Mononuclear cell (primary cell): ENCODE results near the gene ITGA1. TPM values are rescaled to one million over a fixed set of nuclear protein-coding genes. Genes with fewer than 3 reads are reported as not detected.

Source experiments
- H3K27me3 ChIP-seq: 2 replicates; pipeline ENCODE4 v1.6.0; 2011; ENCODE audit warnings: low read length, control low read depth; ENCODE audit not compliant: insufficient read depth
- H3K4me1 ChIP-seq: 2 replicates; pipeline ENCODE4 v1.5.1; 2011; ENCODE audit warnings: mild to moderate bottlenecking, low read length, control low read depth; ENCODE audit not compliant: insufficient read depth
- H3K4me3 ChIP-seq: 2 replicates; pipeline ENCODE4 v1.5.1; 2011; ENCODE audit warnings: mild to moderate bottlenecking, low read length, moderate library complexity
- H3K9me3 ChIP-seq: 2 replicates; pipeline ENCODE4 v1.5.1; 2011; ENCODE audit warnings: low read depth, mild to moderate bottlenecking, control low read depth, low read length
- total RNA-seq: library from RNA; depleted of rRNA; stranded (reverse); fragments of >200 nt; gene quantifications from one replicate; pipeline ENCODE4 v1.2.3, GENCODE V29; 2012

The ITGA1 gene
- total RNA-seq, 1 donor: 0.84 TPM

- no peak overlapping the region for H3K4me3 ChIP-seq
- no peaks in the 10 kb centered on the region for H3K4me1 ChIP-seq
- no peaks in the 10 kb centered on the region for H3K27me3 ChIP-seq
- no peaks in the 10 kb centered on the region for H3K9me3 ChIP-seq
Observed at GRCh38 chr5:52893863-52894262, 106.1 kb downstream of the ITGA1 start.

- Histone ChIP-seq H3K4me1 (no peaks in the 10 kb centered on the region), H3K27me3 (no peaks in the 10 kb centered on the region), H3K4me3 (no peak overlapping the region), H3K9me3 (no peaks in the 10 kb centered on the region)
Observed at GRCh38 chr5:52894451-52894850, 106.7 kb downstream of the ITGA1 start.

GRCh38 chr5:52895075-52895474 is 107.4 kb downstream of the ITGA1 start:
- Histone ChIP-seq H3K9me3 (no peaks in the 10 kb centered on the region), H3K4me1 (no peaks in the 10 kb centered on the region), H3K4me3 (no peak overlapping the region), H3K27me3 (no peaks in the 10 kb centered on the region)

- H3K27me3 ChIP-seq: no peaks in the 10 kb centered on the region
- no peaks in the 10 kb centered on the region for H3K9me3 ChIP-seq
Observed at GRCh38 chr5:52895572-52896413, 108.1 kb downstream of the ITGA1 start.

GRCh38 chr5:52896534-52897237 is 109.0 kb downstream of the ITGA1 start:
- Histone ChIP-seq H3K9me3 (no peaks in the 10 kb centered on the region), H3K4me3 (no peak overlapping the region), H3K4me1 (no peaks in the 10 kb centered on the region), H3K27me3 (no peaks in the 10 kb centered on the region)

More at GRCh38 chr5:52895572-52896413, 108.1 kb downstream of the ITGA1 start:
- Histone ChIP-seq H3K4me3 (no peak overlapping the region), H3K4me1 (no peaks in the 10 kb centered on the region)

- no peaks in the 10 kb centered on the region for H3K27me3 ChIP-seq
- no peaks in the 10 kb centered on the region for H3K4me1 ChIP-seq
- no peaks in the 10 kb centered on the region for H3K9me3 ChIP-seq
- H3K4me3 ChIP-seq: no peak overlapping the region
Observed at GRCh38 chr5:52897238-52897614, 109.5 kb downstream of the ITGA1 start.

GRCh38 chr5:52898961-52899680 is 111.4 kb downstream of the ITGA1 start:
- Histone ChIP-seq H3K27me3 (no peaks in the 10 kb centered on the region), H3K9me3 (no peaks in the 10 kb centered on the region), H3K4me3 (no peak overlapping the region), H3K4me1 (no peaks in the 10 kb centered on the region)

- Histone ChIP-seq H3K27me3 (no peaks in the 10 kb centered on the region), H3K4me1 (no peaks in the 10 kb centered on the region), H3K9me3 (no peaks in the 10 kb centered on the region), H3K4me3 (no peak overlapping the region)
Observed at GRCh38 chr5:52903142-52903541, 115.4 kb downstream of the ITGA1 start.

GRCh38 chr5:52906343-52906742 is 118.6 kb downstream of the ITGA1 start:
- H3K27me3 ChIP-seq: no peaks in the 10 kb centered on the region
- no peak overlapping the region for H3K4me3 ChIP-seq
- H3K4me1 ChIP-seq: no peaks in the 10 kb centered on the region
- H3K9me3 ChIP-seq: no peaks in the 10 kb centered on the region

GRCh38 chr5:52906845-52907244 is 119.1 kb downstream of the ITGA1 start:
- Histone ChIP-seq H3K27me3 (no peaks in the 10 kb centered on the region), H3K4me3 (no peak overlapping the region), H3K9me3 (no peaks in the 10 kb centered on the region), H3K4me1 (no peaks in the 10 kb centered on the region)

GRCh38 chr5:52909192-52909591 is 121.5 kb downstream of the ITGA1 start:
- Histone ChIP-seq H3K4me3 (no peak overlapping the region), H3K27me3 (no peaks in the 10 kb centered on the region), H3K4me1 (no peaks in the 10 kb centered on the region), H3K9me3 (no peaks in the 10 kb centered on the region)

- H3K4me3 ChIP-seq: no peak overlapping the region
- H3K4me1 ChIP-seq: no peaks in the 10 kb centered on the region
- no peaks in the 10 kb centered on the region for H3K27me3 ChIP-seq
- H3K9me3 ChIP-seq: no peaks in the 10 kb centered on the region
Observed at GRCh38 chr5:52910071-52910470, 122.4 kb downstream of the ITGA1 start.

- Histone ChIP-seq H3K27me3 (no peaks in the 10 kb centered on the region), H3K4me1 (no peaks in the 10 kb centered on the region), H3K9me3 (no peaks in the 10 kb centered on the region), H3K4me3 (no peak overlapping the region)
Observed at GRCh38 chr5:52915176-52915875, 127.6 kb downstream of the ITGA1 start.

GRCh38 chr5:52920929-52921328 is 133.2 kb downstream of the ITGA1 start:
- H3K9me3 ChIP-seq: no peaks in the 10 kb centered on the region
- H3K4me1 ChIP-seq: peaks cover 8% of the 10 kb centered on the region
- no peak overlapping the region for H3K4me3 ChIP-seq
- no peaks in the 10 kb centered on the region for H3K27me3 ChIP-seq

- H3K9me3 ChIP-seq: no peaks in the 10 kb centered on the region
- peaks cover 8% of the 10 kb centered on the region for H3K4me1 ChIP-seq
- no peaks in the 10 kb centered on the region for H3K27me3 ChIP-seq
- H3K4me3 ChIP-seq: no peak overlapping the region
Observed at GRCh38 chr5:52922384-52922783, 134.7 kb downstream of the ITGA1 start.
